Keratinocyte (primary cell): Measurements from ENCODE around the gene TMED5.

ENCODE experiments used
- CTCF ChIP-seq, 3 experiments: IDR thresholded peaks in 1 of 3; conservative IDR thresholded peaks in 1 of 3; optimal IDR thresholded peaks in 1 of 3; 2 replicates in 2 of 3; 3 replicates in 1 of 3; pipeline versions ENCODE3 to v1.5.1; 2011; ENCODE audit warnings: low read length in 3 of 3, mild to moderate bottlenecking in 3 of 3, moderate library complexity in 2 of 3, control low read depth in 1 of 3, inconsistent platforms in 1 of 3; ENCODE audit not compliant: insufficient read depth in 2 of 3; ENCODE audit errors: extremely low read depth in 1 of 3
- EZH2 ChIP-seq: IDR thresholded peaks from one replicate; pipeline ENCODE4 v1.6.1; 2012; ENCODE audit warnings: inconsistent platforms, mild to moderate bottlenecking, low read length, moderate library complexity

GRCh38 chr1:93129507-93130099, 50.6 kb downstream of the TMED5 start:
- TF ChIP-seq CTCF (optimal IDR thresholded peaks at IDR 0.05 in 1 of 3, IDR thresholded peaks at IDR 0.05 in 1 of 3, conservative IDR thresholded peaks at IDR 0.05 in 1 of 3; ENCODE audit: extremely low read depth in 1 of 3, insufficient read depth in 2 of 3, low read length in 3 of 3), result no peak
- no peak for TF ChIP-seq EZH2
